ENCODE results near the gene SMAD7.

The SMAD7 gene

GRCh38 chr18:48961547-48961946, 10.8 kb upstream of the SMAD7 start:
- no peak for DNase-seq (ENCODE audit: low read depth, low spot score)

DNA sequence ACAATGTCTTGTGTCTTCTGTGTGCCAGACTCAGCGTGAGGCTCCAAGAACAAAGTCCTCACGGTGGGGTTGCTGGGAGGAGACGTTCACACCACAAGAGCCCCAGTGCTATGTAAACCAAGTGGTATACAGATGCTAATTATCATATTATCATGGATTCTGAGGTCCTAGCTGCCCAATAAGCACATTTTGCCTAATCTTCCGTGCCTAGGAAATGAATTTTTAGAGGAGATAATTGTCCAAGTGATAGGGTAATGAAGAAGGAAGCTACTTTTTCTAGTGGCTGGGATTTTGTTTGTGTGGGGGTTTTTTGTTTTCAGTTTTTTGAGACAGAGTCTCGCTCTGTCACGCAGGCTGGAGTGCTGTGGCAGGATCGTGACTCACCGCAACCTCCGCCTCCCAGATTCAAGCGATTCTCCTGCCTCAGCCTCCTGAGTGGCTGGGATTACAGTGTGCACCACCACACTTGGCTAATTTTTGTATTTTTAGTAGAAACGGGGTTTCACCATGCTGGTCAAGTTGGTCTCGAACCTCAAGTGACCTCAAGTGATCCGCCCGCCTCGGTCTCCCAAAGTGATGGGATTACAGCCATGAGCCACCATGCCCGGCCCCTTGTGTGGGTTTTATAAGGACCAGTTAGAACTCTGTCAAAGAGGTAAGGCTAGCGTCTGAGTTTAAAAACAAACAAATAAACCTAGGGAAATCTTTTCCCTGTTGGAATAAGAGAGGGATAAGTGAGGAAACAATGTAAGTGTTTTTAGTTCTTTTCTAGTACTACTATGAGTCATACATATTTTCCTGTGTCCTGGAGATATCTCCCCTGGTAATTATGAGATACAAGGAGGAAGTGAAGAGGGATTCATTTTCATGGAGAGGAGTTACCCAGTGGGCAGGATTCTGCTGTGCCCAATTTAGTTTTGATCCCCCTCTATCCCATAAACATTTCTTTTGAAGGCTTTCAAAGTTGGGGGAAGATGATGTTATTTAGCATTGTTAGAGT, 9.5 kb upstream of the SMAD7 start:
- DNase-seq (ENCODE audit: low read depth, low spot score), result no peak

DNA sequence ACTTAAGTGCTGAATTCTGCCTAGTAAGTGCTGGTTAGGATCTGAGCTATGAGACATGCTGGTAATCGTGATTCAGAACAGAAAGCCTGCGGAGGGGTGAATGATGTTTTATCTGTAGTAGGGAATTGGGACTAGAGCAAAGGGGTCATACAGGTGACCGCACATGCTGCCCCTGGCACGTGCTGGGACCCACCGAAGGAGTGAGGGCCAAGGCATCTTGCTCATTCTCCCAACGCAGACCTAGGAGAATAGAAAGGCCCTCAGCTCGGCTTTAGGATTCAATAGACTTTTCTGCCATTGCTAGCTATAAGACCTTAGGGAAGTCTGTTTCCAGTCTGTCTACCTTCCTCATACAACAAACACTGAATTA, 8.8 kb upstream of the SMAD7 start:
- no peak for DNase-seq (ENCODE audit: low read depth, low spot score)

GRCh38 chr18:48958951-48959350, 8.2 kb upstream of the SMAD7 start:
- DNase-seq (ENCODE audit: low read depth, low spot score), result no peak

- DNase-seq (ENCODE audit: low read depth, low spot score), result no peak
Observed at GRCh38 chr18:48957616-48958015, 6.9 kb upstream of the SMAD7 start.

DNA sequence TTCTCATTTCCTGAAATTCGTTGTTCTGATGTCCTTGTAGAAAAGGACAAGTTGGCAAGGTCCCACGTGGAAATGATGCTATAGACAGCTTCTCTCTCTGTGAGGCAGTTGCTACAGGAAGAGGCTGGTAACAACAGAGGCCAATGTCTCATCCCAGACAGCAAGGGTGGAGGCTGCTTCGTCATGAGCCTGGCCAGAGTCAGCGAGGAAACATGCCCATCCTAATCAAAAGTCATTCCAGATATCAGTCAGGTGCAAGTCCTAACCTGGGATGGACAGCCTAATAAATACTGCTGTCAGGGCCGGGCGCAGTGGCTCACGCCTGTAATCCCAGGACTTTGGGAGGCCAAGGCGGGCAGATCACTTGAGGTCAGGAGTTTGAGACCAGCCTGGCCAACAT, 6.4 kb upstream of the SMAD7 start:
- DNase-seq (ENCODE audit: low read depth, low spot score), result no peak

- DNase-seq (ENCODE audit: low read depth, low spot score), result no peak
Observed at GRCh38 chr18:48956356-48956755, 5.6 kb upstream of the SMAD7 start.

DNA sequence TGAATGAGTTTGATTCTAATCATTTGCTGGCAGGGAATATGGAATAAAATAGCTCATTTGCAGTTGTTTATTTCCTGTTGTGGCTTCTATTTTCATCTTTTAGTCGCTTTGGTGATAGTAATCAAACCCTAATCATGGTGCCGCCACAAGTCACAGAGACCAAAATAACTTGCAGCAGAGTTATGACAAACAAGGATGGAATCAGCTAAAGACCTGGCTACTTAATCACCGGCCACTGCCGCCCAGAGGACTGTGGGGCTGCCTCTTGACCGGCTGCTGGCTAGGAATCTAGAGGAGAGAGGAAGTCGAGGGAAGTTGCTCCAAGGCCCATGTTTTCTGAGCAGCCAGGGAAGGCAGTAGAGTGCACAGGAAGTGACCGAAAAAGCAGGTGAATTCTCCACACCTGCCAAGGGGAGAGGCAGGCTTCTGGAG, 5.1 kb upstream of the SMAD7 start:
- no peak for DNase-seq (ENCODE audit: low read depth, low spot score)

- DNase-seq (ENCODE audit: low read depth, low spot score), result no peak
Observed at GRCh38 chr18:48954886-48955819, 4.4 kb upstream of the SMAD7 start.

DNA sequence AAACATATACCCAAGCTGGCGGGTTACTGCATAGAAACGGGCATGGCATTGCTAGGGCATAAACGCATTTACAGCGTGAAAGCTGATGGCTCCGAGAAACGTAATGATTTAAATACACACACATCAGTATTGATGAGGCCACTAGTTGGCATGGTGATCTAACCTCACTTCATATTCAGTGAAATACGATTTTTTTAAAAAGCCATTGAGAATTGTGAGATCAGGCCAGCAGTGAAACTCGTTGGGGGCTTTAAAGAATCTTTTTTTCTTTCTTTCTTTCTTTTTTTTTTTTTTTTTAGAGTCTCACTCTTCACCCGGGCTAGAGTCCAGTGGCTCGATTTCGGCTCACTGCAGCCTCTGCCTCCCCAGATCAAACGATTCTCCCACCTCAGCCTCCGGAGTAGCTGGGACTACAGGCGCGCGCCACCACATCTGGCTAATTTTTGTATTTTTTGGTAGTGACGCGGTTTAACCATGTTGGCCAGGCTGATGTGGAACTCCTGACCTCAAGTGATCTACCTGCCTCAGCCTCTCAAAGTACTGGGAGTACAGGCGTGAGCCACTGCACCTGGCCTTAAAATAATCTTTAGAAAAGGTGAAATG, 2.4 kb upstream of the SMAD7 start:
- no peak for DNase-seq (ENCODE audit: low read depth, low spot score)

DNA sequence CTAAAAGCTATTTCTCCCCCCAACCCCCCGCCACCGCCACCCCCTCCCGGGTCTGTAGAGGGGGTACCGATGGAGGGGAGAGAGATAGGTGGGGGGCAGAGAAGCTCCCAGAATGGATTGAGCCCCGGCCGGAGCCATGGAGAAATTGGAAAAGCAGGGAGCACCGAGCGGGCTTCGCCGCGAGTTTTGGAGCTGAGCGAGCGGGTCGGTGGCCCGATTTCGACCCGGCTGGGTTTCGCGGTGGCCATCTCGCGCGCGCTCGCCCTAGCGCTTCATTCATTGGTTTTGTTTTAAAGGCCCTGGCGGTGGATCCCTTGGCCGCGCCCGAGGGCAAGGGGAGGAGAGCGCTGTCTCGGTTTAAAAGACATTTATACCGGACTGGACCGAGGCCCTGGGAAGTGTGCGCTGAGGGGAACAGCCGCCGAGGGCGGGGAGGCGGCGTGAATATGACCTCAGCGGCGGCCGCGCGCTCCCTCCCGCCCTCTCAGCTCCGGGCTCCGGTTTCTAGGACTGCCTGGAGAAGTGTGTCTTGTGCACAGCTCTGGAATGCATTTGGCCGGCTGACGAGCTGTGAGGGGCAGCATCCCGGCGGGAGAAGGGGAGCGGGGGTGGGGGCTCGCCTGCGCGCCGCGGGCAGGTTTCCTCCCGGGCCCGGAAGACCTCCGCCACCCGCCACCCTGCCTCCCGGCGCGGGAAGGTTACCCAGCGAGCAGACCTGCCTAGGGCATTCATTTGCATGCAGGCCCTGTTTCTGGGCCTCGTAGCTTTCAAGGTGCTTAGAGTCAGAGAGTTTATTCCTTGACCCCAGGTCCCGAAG, 1.7 kb upstream of the SMAD7 start:
- no peak for DNase-seq (ENCODE audit: low read depth, low spot score)

GRCh38 chr18:48951448-48952286, 902 bp upstream of the SMAD7 start:
- DNase-seq (ENCODE audit: low read depth, low spot score), result no peak

- no peak for DNase-seq (ENCODE audit: low read depth, low spot score)
Observed at GRCh38 chr18:48949606-48950535, 894 bp downstream of the SMAD7 start.

- DNase-seq (ENCODE audit: low read depth, low spot score), result no peak
Observed at GRCh38 chr18:48949050-48949605, 1.6 kb downstream of the SMAD7 start.

DNA sequence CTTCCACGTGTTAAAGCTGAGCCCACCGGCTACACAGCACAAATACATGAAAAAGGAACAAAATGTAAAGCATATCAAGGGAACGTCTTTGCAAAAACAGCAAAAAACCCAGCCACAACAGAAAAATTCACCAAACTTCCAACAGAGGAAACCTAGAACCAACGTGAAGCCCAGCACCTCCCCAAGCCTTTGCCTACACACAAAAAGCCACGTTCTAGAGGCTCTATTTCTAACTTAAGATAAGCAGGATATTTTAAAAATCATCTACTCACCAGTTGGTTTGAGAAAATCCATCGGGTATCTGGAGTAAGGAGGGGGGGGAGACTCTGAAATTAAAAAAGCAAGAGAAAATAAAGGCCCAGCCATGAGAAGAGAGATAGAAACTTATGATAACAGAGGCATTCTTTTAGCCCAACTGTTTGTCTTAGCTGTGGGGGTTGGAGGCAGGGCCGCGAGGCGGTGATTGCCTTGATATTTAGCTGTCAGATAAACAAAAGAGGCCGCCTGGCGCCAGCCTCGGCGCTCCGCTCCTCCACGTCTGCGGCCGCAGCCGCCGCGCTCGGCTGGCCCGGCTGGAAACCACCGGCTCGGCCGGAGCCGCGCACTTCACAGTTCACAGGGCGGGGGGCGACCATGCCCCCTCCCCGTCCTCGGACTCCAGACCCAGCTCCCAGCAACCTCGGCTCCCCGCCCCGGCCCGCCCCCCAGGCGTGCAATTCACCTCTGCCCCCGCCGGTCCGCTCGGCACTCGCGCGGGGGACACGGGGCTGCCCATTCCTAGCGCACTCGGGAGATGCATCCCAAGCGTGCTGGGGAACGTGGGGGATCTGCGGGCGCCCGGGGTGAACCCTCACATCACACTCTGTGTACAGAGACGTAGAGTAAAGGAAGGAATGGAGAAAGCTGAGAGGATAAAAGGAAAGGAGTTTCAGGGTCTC, 2.4 kb downstream of the SMAD7 start:
- DNase-seq (ENCODE audit: low read depth, low spot score), result no peak

DNA sequence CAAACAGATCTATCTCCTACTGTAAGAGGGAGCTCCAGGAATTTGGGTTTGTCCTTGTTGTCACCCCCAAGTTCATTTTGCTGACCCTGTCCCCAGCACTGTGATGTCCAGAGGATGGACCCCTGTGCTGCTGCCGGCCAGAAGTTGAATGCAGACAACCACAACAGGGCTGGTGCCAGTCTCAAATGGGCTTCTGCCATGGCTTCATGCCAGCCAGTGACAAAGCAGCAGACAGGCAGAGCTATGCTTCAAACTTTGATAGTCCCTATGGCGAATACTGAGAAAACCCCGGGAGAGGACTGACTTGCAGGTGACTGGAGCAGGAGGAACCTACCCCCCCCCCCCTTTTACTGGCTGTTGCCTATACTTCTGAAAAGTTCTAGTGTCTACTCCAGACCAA, 3.2 kb downstream of the SMAD7 start:
- DNase-seq (ENCODE audit: low read depth, low spot score), result no peak

DNA sequence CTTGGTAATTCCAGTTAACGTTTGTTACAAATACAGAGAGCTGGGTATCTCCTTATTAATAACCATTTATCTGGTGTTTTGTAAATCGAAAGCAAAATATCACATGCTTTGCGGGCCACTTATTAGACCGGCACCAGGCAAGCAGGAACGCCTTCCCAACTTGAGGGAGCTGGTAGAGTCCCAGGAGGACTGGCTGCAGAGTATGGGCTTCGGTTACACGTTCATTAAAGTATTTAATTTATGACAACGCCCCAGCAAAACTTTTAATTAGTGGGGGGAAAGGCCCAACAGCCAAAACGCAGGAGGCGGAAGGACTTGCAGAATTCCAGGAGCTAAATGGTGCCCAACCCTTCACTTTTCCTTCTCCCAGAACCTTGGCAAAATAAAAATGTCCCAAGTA, 3.7 kb downstream of the SMAD7 start:
- no peak for DNase-seq (ENCODE audit: low read depth, low spot score)

Measured in smooth muscle cell of the brain vasculature (primary cell).